HG03378 (cell line): Measurements from ENCODE around the gene C4A.
"Not testable (repeated sequence)": the region's sequence is repeated elsewhere in the genome, so short reads cannot be mapped to it uniquely, and the experiment has no call there.

Experiments
- ATAC-seq: cut with Tn5 transposase; IDR thresholded peaks from one replicate; pipeline ENCODE4 v1.9.1; 2021; ENCODE audit warnings: mild to moderate bottlenecking, moderate library complexity; ENCODE audit not compliant: unreplicated experiment

Gene C4A

GRCh38 chr6:31978831-31979230, 3.0 kb upstream of the C4A start:
- no peak for ATAC-seq

GRCh38 chr6:31979238-31979898, 2.5 kb upstream of the C4A start:
- ATAC-seq, result no peak

- not testable (repeated sequence) for ATAC-seq
These were observed 1.5 kb upstream of the C4A start for GRCh38 chr6:31980195-31980876.

- ATAC-seq, result not testable (repeated sequence)
These were observed 859 bp upstream of the C4A start for GRCh38 chr6:31980998-31981397.

- not testable (repeated sequence) for ATAC-seq
These were observed 7.5 kb downstream of the C4A start for GRCh38 chr6:31989363-31989762.

- ATAC-seq, result not testable (repeated sequence)
These were observed 12.6 kb downstream of the C4A start for GRCh38 chr6:31994421-31994820.

GRCh38 chr6:31996385-31996784, 14.5 kb downstream of the C4A start:
- ATAC-seq, result not testable (repeated sequence)

GRCh38 chr6:32002546-32003268, 20.9 kb downstream of the C4A start:
- ATAC-seq, result not testable (repeated sequence)

GRCh38 chr6:32003301-32003700, 21.4 kb downstream of the C4A start:
- ATAC-seq, result not testable (repeated sequence)

GRCh38 chr6:32004393-32004792, 22.5 kb downstream of the C4A start:
- not testable (repeated sequence) for ATAC-seq

- not testable (repeated sequence) for ATAC-seq
These were observed 23.1 kb downstream of the C4A start for GRCh38 chr6:32004864-32005537.

- ATAC-seq, result not testable (repeated sequence)
These were observed 23.7 kb downstream of the C4A start for GRCh38 chr6:32005538-32005880.

- ATAC-seq, result not testable (repeated sequence)
These were observed 24.2 kb downstream of the C4A start for GRCh38 chr6:32005991-32006529.

- ATAC-seq, result not testable (repeated sequence)
These were observed 25.2 kb downstream of the C4A start for GRCh38 chr6:32007086-32007485.

- not testable (repeated sequence) for ATAC-seq
These were observed 26.2 kb downstream of the C4A start for GRCh38 chr6:32008037-32008436.

GRCh38 chr6:32008616-32009015, 26.8 kb downstream of the C4A start:
- ATAC-seq, result not testable (repeated sequence)

- not testable (repeated sequence) for ATAC-seq
These were observed 27.7 kb downstream of the C4A start for GRCh38 chr6:32009537-32009936.

- ATAC-seq, result not testable (repeated sequence)
These were observed 29.1 kb downstream of the C4A start for GRCh38 chr6:32010856-32011530.

- ATAC-seq, result not testable (repeated sequence)
These were observed 31.2 kb downstream of the C4A start for GRCh38 chr6:32012941-32013617.

GRCh38 chr6:32013738-32014137, 31.9 kb downstream of the C4A start:
- ATAC-seq, result not testable (repeated sequence)
